AG10803 (cell line): Measurements from ENCODE around the gene TMEM237.

ENCODE experiments used
- DNase-seq: peaks from one replicate; pipeline ENCODE4 v3.0.0; 2010; ENCODE audit warnings: low read depth
- H3K4me3 ChIP-seq: 2 replicates; pipeline ENCODE4 v1.5.1; 2011; ENCODE audit warnings: mild to moderate bottlenecking, low read length, control low read depth
- TF ChIP-seq, protein P1 (sequence below): conservative IDR thresholded peaks from 2 replicates; pipeline ENCODE4 v1.5.1; 2011; ENCODE audit warnings: mild to moderate bottlenecking, low read length, control low read depth, inconsistent platforms

TMEM237 gene

DNA sequence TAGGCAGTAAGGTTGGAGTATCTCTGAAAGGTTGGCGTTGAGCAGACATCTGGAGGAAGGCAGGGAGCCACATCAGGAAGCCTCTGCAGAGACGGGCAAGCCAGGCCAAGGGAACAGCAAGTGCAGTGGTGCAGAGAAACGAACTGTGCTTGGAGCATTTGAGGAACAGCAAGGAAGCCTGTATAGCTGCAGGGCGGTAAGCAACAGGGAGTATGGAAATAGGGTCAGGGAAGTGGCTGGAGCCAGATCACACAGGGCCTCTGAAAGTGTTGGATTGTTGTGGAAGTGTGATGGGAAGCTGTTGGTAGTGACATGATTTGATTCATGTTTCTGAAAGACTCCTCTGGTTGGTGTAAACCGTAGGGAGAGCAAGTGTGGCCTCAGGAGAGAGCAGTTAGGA is 13.4 kb upstream of the TMEM237 start:
- TF ChIP-seq, protein P1, sequence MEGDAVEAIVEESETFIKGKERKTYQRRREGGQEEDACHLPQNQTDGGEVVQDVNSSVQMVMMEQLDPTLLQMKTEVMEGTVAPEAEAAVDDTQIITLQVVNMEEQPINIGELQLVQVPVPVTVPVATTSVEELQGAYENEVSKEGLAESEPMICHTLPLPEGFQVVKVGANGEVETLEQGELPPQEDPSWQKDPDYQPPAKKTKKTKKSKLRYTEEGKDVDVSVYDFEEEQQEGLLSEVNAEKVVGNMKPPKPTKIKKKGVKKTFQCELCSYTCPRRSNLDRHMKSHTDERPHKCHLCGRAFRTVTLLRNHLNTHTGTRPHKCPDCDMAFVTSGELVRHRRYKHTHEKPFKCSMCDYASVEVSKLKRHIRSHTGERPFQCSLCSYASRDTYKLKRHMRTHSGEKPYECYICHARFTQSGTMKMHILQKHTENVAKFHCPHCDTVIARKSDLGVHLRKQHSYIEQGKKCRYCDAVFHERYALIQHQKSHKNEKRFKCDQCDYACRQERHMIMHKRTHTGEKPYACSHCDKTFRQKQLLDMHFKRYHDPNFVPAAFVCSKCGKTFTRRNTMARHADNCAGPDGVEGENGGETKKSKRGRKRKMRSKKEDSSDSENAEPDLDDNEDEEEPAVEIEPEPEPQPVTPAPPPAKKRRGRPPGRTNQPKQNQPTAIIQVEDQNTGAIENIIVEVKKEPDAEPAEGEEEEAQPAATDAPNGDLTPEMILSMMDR: no peak
- DNase-seq: no peak
- H3K4me3 ChIP-seq: no peak overlapping the region

DNA sequence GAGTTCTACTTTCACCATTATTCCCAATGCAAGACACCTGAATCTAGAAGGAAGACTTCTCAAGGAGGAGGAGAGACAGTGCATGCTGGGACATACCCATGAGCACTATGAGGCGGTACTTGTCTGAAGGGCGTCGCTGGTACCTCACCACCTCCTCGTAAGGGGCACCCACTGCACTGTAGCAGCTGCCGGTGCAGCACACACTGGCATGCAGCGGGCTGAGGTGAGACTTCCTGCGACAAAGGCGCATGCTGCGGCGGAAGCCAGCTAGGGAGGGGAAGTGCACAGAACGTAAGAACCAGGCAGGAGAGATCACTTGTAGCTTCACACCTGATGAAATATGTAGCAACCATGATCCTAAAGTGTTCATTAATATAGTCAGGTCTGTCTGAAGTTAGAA is 12.8 kb upstream of the TMEM237 start:
- TF ChIP-seq, protein P1: no peak
- H3K4me3 ChIP-seq: no peak overlapping the region
- DNase-seq: no peak

DNA sequence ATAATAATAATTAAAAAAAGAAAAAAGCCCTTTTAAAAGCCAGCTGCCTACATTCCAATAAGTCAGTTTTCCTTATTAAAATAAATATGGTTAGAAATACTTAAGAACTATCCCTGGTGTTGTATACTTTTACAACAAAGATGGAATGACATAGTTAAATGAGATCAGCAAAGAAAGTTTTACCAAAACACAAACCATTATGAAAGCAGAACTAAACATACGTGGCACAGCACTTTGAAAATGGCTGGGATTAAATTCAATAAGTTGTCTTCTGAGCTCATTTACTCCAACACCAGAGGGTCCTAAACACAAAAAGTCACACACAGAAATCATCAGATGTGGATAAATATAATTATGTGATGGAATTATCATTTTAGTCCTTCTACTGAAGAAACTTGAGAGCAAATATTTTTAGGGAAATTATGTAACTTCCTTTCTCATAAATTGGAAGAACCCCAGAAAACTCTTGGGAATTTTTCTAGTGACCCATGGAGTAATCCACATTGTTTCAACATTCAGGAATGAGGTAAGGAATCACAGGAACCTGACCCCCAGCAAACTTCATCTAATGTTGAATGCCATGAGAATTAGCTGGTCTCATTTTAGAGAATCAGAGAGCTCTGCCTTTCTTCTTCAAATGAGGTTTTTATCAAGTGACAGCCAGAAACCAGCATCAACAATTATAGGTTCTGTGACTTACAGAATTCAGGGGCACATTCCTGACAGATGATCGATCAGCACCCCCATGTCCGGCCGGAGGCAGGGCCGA is 11.5 kb upstream of the TMEM237 start:
- H3K4me3 ChIP-seq: no peak overlapping the region
- peak; percentile 93 for DNase-seq
- TF ChIP-seq, protein P1: no peak

DNA sequence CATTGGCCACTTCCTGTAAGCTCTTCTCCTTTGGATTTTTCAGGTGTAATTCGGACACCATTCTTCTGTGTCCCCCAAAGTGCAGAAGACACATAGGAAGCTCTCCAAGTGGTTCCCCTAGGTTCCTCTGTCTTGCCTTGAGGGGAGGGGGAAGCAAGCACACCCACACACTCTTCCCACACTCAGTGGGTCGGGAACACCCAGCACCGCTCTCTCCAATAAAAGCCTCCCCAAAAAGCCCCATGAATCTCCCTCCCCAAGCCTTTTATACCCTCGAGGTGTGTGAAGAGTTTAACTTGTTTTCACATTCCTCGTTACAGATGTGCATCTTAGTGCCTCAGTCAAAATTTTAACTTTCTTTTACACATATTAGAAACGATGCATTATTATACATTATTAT is 9.9 kb upstream of the TMEM237 start:
- TF ChIP-seq, protein P1: no peak
- no peak overlapping the region for H3K4me3 ChIP-seq
- no peak for DNase-seq

DNA sequence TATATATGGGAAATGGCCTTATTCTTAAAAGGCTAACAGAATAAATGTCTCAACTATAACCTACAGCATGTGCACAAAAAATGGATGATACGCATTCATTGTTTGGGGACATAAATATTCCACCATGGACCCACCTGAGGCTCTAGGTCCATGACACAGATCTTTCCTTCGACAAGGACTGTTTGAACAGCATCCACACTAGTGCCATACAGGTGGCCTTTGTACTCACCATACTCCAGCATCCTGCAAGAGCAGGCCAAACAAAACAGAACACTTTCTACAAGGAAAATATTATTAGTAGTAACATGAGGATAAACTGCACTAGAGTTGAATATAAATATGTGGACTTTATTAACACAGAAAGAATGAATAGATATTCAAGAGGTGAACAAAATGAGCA is 6.1 kb upstream of the TMEM237 start:
- TF ChIP-seq, protein P1: no peak
- no peak overlapping the region for H3K4me3 ChIP-seq
- no peak for DNase-seq

DNA sequence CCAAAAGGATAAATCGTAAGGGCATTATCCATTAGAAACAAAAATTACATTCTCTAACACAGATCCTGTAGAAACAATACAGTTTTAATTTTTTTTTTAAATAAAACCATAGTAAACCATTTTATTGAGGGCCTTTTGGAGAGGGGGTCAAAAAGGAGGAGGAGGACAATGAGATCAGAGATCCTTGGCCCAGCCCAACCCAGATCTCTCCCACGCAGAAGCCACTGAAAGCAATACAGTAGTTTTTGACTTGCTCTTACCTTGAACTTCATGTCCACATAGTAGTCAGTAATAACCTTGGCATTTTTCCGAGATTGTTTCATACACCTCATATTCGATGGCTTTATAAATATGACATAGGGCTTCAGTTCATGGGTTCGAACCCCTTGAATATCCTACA is 4.1 kb upstream of the TMEM237 start:
- no peak overlapping the region for H3K4me3 ChIP-seq
- no peak for DNase-seq
- TF ChIP-seq, protein P1: no peak

DNA sequence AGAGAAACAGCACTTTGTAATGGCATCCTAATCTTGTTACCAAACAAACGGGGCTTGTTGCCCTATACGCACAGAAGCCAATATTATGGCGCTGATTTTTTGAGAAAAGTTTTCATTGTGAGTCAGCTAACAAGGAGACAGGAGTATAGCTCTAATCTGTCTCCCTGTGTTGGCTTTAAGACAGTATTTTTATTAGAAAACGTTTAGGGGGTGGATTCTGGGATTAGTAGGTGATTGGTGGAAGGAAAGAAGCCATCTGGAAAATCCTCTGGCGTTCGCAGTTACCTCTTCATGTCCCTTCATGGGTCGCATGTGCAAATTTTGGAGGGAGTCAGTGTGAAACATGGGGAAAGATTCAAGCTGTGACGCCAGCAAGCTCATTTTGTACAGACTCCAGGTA is 698 bp upstream of the TMEM237 start:
- TF ChIP-seq, protein P1: no peak
- H3K4me3 ChIP-seq: peak overlapping the region; percentile 84
- DNase-seq: peak; percentile 47
